OCI-LY3 (cell line): Measurements from ENCODE around the gene ALPG.

Experiments
- H2AFZ ChIP-seq: fragments of 200-600, 300-600 bp; shearing (Covaris generic); 2 replicates; pipeline ENCODE4 v1.6.0; 2014; ENCODE audit warnings: antibody characterized with exemption, low read depth, low read length
- H3K27ac ChIP-seq: fragments of 200-600, 300-600 bp; sonication (generic); 2 replicates; pipeline ENCODE4 v1.5.1; 2014; ENCODE audit warnings: mild to moderate bottlenecking, low read length, moderate library complexity, mixed read lengths
- H3K27me3 ChIP-seq: fragments of 200-600, 300-600 bp; sonication (generic); 2 replicates; pipeline ENCODE4 v1.6.1; 2014; ENCODE audit warnings: low read depth, low read length, mixed read lengths
- H3K36me3 ChIP-seq: fragments of 200-600, 300-600 bp; sonication (generic); replicated peaks from 2 replicates; pipeline ENCODE3; 2014; ENCODE audit warnings: low read depth, low read length, mixed read lengths
- H3K4me1 ChIP-seq: fragments of 300-600, 200-600 bp; sonication (generic); 2 replicates; pipeline ENCODE4 v1.6.1; 2014; ENCODE audit warnings: low read length, mixed read lengths
- H3K4me2 ChIP-seq: fragments of 200-600, 300-600 bp; sonication (generic); 2 replicates; pipeline ENCODE4 v1.6.1; 2014; ENCODE audit warnings: low read length, mixed read lengths
- H3K4me3 ChIP-seq: fragments of 300-600, 200-600 bp; sonication (generic); 2 replicates; pipeline ENCODE4 v1.5.1; 2014; ENCODE audit warnings: antibody characterized with exemption, mild to moderate bottlenecking, low read length, moderate library complexity
- H3K79me2 ChIP-seq: fragments of 300-600, 200-600 bp; shearing (Covaris generic); 2 replicates; pipeline ENCODE4 v1.6.1; 2014; ENCODE audit warnings: mild to moderate bottlenecking, low read length, mixed read lengths
- H3K9ac ChIP-seq: fragments of 300-600, 200-600 bp; shearing (Covaris generic); 2 replicates; pipeline ENCODE4 v1.6.0; 2014; ENCODE audit warnings: mild to moderate bottlenecking, low read length, moderate library complexity
- H3K9me3 ChIP-seq: fragments of 200-600, 300-600 bp; shearing (Covaris generic); 2 replicates; pipeline ENCODE4 v1.6.1; 2014; ENCODE audit warnings: low read length, mixed read lengths; ENCODE audit not compliant: insufficient read depth
- H4K20me1 ChIP-seq: fragments of 200-600, 300-600 bp; sonication (generic); 2 replicates; pipeline ENCODE4 v1.6.1; 2016; ENCODE audit warnings: low read length, mixed read lengths; ENCODE audit not compliant: insufficient read depth
- EZH2phosphoT487 ChIP-seq: fragments of 200-600 bp; shearing (Covaris generic); IDR thresholded peaks from 2 replicates; pipeline ENCODE4 v1.6.1; 2018; ENCODE audit warnings: antibody characterized with exemption, mixed run types, low read depth
- TF ChIP-seq, protein P1 (sequence below): fragments of 200-600, 300-600 bp; sonication (generic); IDR thresholded peaks from 2 replicates; pipeline ENCODE4 v1.5.1; 2014; ENCODE audit warnings: antibody characterized with exemption, low read length, low read depth

Gene ALPG

DNA sequence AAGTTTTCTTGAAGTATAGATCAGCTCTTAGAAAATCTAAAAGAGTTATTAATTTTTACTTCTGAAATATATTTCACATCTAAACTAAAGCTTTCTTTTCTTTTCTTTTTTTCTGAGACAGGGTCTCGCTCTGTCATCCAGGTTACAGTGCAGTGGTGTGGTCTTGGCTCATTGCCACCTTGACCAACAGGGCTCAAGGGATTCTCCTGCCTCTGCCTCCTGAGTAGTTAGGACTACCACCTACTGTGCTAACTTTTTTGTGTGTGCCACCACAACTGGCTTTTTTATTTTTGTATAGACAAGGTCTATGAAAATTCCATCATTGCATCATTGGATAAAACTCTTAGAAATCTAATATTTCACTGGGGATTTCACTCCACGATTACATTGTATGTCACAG is 10.0 kb upstream of the ALPG start:
- Histone ChIP-seq H3K9me3 (no peaks in the 10 kb centered on the region), H3K27ac (no peak overlapping the region), H3K4me2 (no peak overlapping the region), H3K36me3 (no peaks in the 10 kb centered on the region), H3K4me1 (0 out of 2 replicates have a peak, but pooled peaks cover 5% of the 10 kb centered on the region), H3K4me3 (no peak overlapping the region), H3K79me2 (no peaks in the 10 kb centered on the region), H4K20me1 (no peaks in the 10 kb centered on the region), H2AFZ (no peak overlapping the region), H3K9ac (no peak overlapping the region), H3K27me3 (no peaks in the 10 kb centered on the region)
- TF ChIP-seq, protein P1, sequence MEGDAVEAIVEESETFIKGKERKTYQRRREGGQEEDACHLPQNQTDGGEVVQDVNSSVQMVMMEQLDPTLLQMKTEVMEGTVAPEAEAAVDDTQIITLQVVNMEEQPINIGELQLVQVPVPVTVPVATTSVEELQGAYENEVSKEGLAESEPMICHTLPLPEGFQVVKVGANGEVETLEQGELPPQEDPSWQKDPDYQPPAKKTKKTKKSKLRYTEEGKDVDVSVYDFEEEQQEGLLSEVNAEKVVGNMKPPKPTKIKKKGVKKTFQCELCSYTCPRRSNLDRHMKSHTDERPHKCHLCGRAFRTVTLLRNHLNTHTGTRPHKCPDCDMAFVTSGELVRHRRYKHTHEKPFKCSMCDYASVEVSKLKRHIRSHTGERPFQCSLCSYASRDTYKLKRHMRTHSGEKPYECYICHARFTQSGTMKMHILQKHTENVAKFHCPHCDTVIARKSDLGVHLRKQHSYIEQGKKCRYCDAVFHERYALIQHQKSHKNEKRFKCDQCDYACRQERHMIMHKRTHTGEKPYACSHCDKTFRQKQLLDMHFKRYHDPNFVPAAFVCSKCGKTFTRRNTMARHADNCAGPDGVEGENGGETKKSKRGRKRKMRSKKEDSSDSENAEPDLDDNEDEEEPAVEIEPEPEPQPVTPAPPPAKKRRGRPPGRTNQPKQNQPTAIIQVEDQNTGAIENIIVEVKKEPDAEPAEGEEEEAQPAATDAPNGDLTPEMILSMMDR, result no peak
- no peak for TF ChIP-seq EZH2phosphoT487

DNA sequence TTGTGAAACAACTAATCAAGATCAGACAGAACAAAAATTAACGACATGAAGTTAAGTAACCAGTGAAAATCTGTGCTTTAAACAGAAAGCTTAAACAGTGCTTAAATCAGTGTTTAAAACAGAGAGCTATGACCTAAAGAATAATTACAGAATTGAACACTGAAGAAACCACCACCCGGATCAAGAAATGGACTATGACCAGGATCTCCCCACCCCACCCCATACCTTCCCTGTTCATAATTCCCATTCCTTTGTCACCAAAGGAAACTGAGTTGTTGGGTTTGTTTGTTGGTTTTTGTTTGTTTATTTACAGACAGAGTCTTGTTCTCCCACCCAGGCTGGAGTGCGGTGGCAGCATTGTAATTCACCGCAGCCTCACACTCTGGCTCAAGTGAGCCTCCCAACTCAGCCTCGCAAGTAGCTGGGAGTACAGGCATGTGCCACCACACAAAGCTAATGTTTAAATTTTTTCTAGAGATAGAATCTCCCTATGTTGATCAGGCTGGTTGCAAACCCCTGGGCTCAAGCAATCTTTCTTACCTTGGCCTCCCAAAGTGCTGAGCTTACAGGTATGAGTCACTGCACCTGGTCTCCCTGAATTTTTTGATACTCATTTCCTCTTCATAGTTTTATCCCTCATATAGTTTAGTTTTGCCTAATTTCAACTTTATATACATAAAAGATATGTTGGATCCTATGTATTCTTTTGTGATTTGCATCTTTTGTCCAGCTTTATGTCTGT is 8.2 kb upstream of the ALPG start:
- Histone ChIP-seq H3K4me1 (0 out of 2 replicates have a peak, but pooled peaks cover 5% of the 10 kb centered on the region), H3K27me3 (no peaks in the 10 kb centered on the region), H3K27ac (no peak overlapping the region), H3K4me3 (no peak overlapping the region), H3K9me3 (no peaks in the 10 kb centered on the region), H3K9ac (no peak overlapping the region), H3K4me2 (no peak overlapping the region), H2AFZ (no peak overlapping the region), H3K36me3 (no peaks in the 10 kb centered on the region), H3K79me2 (no peaks in the 10 kb centered on the region), H4K20me1 (no peaks in the 10 kb centered on the region)
- no peak for TF ChIP-seq EZH2phosphoT487
- TF ChIP-seq, protein P1, result no peak

DNA sequence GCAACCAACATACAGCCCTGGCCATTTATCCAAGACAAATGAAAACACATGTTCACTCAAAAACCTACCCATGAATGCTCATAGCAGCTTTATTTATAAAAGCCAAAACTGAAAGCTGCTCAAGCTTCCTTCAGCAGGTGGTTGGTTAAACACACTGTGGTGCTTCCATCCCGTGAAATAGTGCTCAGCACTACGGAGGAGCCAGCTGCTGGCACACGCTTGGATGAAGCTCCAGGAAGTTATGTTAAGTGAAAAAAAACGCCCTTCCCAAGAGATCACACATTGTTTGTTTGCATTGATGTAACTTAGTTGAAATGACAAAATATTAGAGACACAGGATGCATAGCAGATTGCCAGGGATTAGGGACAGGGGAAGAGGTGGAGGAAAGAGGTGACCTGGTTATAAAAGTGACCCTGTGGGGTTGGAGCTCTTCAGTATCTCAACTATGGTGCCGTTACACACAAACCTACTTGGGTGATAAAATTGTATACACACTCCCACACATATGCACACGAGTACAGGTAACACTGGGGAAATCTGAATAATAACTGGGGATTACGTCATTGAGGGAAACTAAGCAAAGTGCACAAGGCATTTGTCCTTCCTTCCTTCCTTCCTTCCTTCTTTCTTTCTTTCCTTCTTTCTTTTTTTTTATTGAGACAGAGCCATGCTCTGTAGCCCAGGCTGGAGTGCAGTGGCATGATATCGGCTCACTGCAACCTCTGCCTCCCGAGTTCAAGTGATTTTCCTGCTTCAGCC is 6.2 kb upstream of the ALPG start:
- H3K4me1 ChIP-seq, result 0 out of 2 replicates have a peak, but pooled peaks cover 4% of the 10 kb centered on the region
- no peaks in the 10 kb centered on the region for H4K20me1 ChIP-seq
- H3K79me2 ChIP-seq, result no peaks in the 10 kb centered on the region
- no peaks in the 10 kb centered on the region for H3K36me3 ChIP-seq
- no peaks in the 10 kb centered on the region for H3K9me3 ChIP-seq
- H3K4me2 ChIP-seq, result no peak overlapping the region
- H3K4me3 ChIP-seq, result no peak overlapping the region
- no peak overlapping the region for H3K27ac ChIP-seq
- no peak overlapping the region for H3K9ac ChIP-seq
- no peak overlapping the region for H2AFZ ChIP-seq
- no peak for TF ChIP-seq EZH2phosphoT487
- TF ChIP-seq, protein P1, result no peak
- no peaks in the 10 kb centered on the region for H3K27me3 ChIP-seq

DNA sequence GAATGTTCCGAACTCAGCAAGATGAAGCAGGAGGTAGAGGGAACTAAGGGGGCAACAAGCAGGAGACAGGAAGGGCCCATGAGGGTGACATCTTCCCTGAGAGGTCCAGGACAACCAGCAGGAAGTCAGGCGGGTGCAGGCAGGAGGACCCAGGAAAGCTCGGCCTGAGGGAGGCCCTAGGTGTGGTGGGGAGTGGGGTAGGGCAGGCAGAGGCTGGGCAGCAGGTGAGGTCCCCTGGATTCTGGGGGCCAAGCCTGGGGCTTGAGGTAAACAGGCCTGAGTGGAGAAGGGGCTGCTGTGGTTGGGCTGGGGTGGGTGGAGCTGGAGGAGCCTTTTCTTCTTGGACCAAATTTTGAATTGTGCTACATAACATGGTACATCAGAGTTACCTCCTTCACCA is 4.1 kb upstream of the ALPG start:
- H3K27me3 ChIP-seq, result no peaks in the 10 kb centered on the region
- no peak for TF ChIP-seq EZH2phosphoT487
- TF ChIP-seq, protein P1, result no peak
- H3K79me2 ChIP-seq, result no peaks in the 10 kb centered on the region
- no peak overlapping the region for H3K27ac ChIP-seq
- no peaks in the 10 kb centered on the region for H3K4me1 ChIP-seq
- no peak overlapping the region for H3K4me2 ChIP-seq
- no peaks in the 10 kb centered on the region for H3K36me3 ChIP-seq
- H3K9ac ChIP-seq, result no peak overlapping the region
- no peaks in the 10 kb centered on the region for H4K20me1 ChIP-seq
- H2AFZ ChIP-seq, result no peak overlapping the region
- no peak overlapping the region for H3K4me3 ChIP-seq
- no peaks in the 10 kb centered on the region for H3K9me3 ChIP-seq
